Immature natural killer cell (primary cell): ENCODE data around the gene ELOA. TPM values are rescaled to one million over a fixed set of nuclear protein-coding genes. Genes with fewer than 3 reads are reported as not detected.

ENCODE experiments used
- DNase-seq, 3 donors: peaks; one replicate each; pipeline ENCODE4 v3.0.0; 2022; ENCODE audit warnings: mixed read lengths in 1 of 3
- H3K27ac Mint-ChIP-seq, 6 donors: one replicate each; pipeline ENCODE4 v1.8.0; 2020; ENCODE audit warnings: mixed read lengths in 6 of 6, mild to moderate bottlenecking in 5 of 6, inconsistent platforms in 4 of 6, moderate library complexity in 3 of 6
- H3K27me3 Mint-ChIP-seq, 3 donors: one replicate each; pipeline ENCODE4 v1.8.0; 2020 to 2021; ENCODE audit warnings: low read depth in 3 of 3, mild to moderate bottlenecking in 3 of 3, mixed read lengths in 3 of 3, moderate library complexity in 3 of 3, inconsistent platforms in 1 of 3
- H3K36me3 Mint-ChIP-seq, 3 donors: one replicate each; pipeline ENCODE4 v1.8.0; 2020; ENCODE audit warnings: mixed read lengths in 3 of 3, inconsistent platforms in 2 of 3, mild to moderate bottlenecking in 2 of 3
- H3K4me1 Mint-ChIP-seq, 2 donors: one replicate each; pipeline ENCODE4 v1.8.0; 2020; ENCODE audit warnings: inconsistent platforms in 2 of 2, mild to moderate bottlenecking in 2 of 2, mixed read lengths in 2 of 2, moderate library complexity in 1 of 2
- H3K4me3 Mint-ChIP-seq, 5 donors: one replicate each; pipeline ENCODE4 v1.8.0; 2020; ENCODE audit warnings: mild to moderate bottlenecking in 5 of 5, mixed read lengths in 5 of 5, inconsistent platforms in 3 of 5, moderate library complexity in 3 of 5
- H3K9me3 Mint-ChIP-seq, 6 donors: one replicate each; pipeline ENCODE4 v1.8.0; 2020; ENCODE audit warnings: mild to moderate bottlenecking in 6 of 6, mixed read lengths in 6 of 6, inconsistent platforms in 4 of 6, moderate library complexity in 3 of 6
- polyA plus RNA-seq, 3 donors: library from polyadenylated mRNA; unstranded; fragments of 300-500 nt; fragmentation: Illumina TruSeq; gene quantifications; one replicate each; pipeline ENCODE4 v1.2.3, GENCODE V29; 2021

ELOA gene
- polyA plus RNA-seq, 3 donors from 2014 or later: 16.4 to 30.3 (median 19.1) TPM

DNA sequence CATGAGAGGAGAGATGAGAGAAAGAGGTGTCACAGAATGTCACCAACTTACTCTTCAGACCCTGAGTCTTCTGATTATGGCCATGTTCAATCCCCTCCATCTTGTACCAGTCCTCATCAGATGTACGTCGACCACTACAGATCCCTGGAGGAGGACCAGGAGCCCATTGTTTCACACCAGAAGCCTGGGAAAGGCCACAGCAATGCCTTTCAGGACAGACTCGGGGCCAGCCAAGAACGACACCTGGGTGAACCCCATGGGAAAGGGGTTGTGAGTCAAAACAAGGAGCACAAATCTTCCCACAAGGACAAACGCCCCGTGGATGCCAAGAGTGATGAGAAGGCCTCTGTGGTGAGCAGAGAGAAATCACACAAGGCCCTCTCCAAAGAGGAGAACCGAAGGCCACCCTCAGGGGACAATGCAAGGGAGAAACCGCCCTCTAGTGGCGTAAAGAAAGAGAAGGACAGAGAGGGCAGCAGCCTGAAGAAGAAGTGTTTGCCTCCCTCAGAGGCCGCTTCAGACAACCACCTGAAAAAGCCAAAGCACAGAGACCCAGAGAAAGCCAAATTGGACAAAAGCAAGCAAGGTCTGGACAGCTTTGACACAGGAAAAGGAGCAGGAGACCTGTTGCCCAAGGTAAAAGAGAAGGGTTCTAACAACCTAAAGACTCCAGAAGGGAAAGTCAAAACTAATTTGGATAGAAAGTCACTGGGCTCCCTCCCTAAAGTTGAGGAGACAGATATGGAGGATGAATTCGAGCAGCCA is 8.0 kb downstream of the ELOA start:
- Mint-ChIP-seq H3K4me1 (peaks cover 14 to 32% of the 10 kb centered on the region in 2 donors), H3K27ac (no peak overlapping the region), H3K27me3 (peaks cover 0 to 2% (median 1%) of the 10 kb centered on the region in 3 donors), H3K9me3 (no peaks in the 10 kb centered on the region), H3K4me3 (no peak overlapping the region), H3K36me3 (peaks cover 19 to 47% (median 22%) of the 10 kb centered on the region in 3 donors)
- DNase-seq: peak in 1 of 3 donors; percentile 17

DNA sequence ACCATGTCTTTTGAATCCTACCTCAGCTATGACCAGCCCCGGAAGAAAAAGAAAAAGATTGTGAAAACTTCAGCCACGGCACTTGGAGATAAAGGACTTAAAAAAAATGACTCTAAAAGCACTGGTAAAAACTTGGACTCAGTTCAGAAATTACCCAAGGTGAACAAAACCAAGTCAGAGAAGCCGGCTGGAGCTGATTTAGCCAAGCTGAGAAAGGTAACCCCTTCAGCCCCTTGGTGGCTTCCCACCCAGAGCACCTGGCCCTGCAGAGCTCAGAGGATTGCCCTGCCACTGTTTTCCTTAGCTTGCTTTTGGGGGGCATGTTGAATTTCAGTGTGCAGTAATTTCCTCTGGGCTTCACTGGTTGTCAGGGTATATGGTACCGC is 8.5 kb downstream of the ELOA start:
- no peak overlapping the region for H3K27ac Mint-ChIP-seq
- peaks cover 0 to 2% (median 1%) of the 10 kb centered on the region in 3 donors for H3K27me3 Mint-ChIP-seq
- DNase-seq: no peak
- no peak overlapping the region for H3K4me3 Mint-ChIP-seq
- peaks cover 11 to 28% of the 10 kb centered on the region in 2 donors for H3K4me1 Mint-ChIP-seq
- H3K36me3 Mint-ChIP-seq: peaks cover 19 to 47% (median 22%) of the 10 kb centered on the region in 3 donors
- no peaks in the 10 kb centered on the region for H3K9me3 Mint-ChIP-seq

DNA sequence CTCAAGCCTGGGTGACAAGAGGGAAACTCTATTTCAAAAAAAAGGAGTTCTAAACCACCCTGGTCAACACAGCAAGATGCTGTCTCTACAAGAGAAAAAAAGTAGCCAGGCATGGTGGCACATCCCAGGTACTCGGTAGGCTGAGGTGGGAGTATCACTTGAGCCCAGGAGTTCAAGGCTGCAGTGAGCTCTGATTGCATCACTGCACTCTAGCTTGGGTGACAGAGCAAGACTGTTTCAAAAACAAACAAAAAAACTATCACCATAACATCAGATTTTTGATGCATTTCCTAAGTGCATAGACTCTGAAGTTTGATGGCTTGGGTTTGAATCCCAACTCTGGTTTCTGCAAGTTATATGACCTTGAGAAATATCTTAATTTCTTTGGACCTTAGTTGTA is 9.6 kb downstream of the ELOA start:
- no peaks in the 10 kb centered on the region for H3K9me3 Mint-ChIP-seq
- peaks cover 19 to 47% (median 22%) of the 10 kb centered on the region in 3 donors for H3K36me3 Mint-ChIP-seq
- peaks cover 6 to 17% of the 10 kb centered on the region in 2 donors for H3K4me1 Mint-ChIP-seq
- no peak overlapping the region for H3K27ac Mint-ChIP-seq
- H3K27me3 Mint-ChIP-seq: peaks cover 0 to 2% (median 1%) of the 10 kb centered on the region in 3 donors
- H3K4me3 Mint-ChIP-seq: no peak overlapping the region
- DNase-seq: no peak

DNA sequence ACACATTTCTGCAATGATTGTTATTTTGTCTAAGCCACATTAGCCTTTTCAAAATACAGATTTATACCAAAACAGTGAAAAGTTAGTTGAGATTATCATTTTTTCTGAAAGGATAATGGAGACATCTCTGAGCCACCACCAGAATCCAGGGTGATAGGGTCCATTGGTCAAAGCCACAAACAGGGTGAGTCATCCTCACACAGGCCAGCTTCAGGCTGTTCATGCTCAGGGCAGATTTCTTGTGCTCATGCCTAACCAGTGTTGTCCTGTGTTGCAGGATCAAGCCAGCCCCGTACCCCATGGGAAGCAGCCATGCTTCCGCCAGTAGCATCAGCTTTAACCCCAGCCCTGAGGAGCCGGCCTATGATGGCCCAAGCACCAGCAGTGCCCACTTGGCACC is 13.4 kb downstream of the ELOA start:
- H3K9me3 Mint-ChIP-seq: no peaks in the 10 kb centered on the region
- H3K36me3 Mint-ChIP-seq: peaks cover 11 to 50% (median 18%) of the 10 kb centered on the region in 3 donors
- H3K27me3 Mint-ChIP-seq: no peaks in the 10 kb centered on the region
- H3K27ac Mint-ChIP-seq: no peak overlapping the region
- H3K4me1 Mint-ChIP-seq: peaks cover 0 to 2% of the 10 kb centered on the region in 2 donors
- no peak for DNase-seq
- H3K4me3 Mint-ChIP-seq: no peak overlapping the region

DNA sequence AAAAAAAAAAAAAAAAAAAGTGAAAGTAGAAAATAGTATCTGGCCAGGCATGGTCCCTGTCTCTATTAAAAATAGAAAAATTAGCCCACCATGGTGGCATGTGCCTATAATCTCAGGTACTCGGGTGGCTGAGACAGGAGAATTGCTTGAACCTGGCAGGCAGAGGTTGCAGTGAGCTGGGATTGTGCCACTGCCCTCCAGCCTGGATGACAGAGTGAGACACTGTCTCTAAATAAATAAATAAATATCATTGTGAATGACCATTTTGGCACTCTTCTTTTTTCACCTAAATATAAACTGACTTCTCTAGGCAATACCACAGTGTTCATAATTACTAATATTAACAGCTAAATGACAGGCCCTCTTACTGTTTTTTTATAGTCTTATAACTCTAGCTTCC is 14.5 kb downstream of the ELOA start:
- peaks cover 10 to 48% (median 17%) of the 10 kb centered on the region in 3 donors for H3K36me3 Mint-ChIP-seq
- H3K27ac Mint-ChIP-seq: no peak overlapping the region
- H3K27me3 Mint-ChIP-seq: no peaks in the 10 kb centered on the region
- DNase-seq: no peak
- peaks cover 0 to 2% of the 10 kb centered on the region in 2 donors for H3K4me1 Mint-ChIP-seq
- H3K4me3 Mint-ChIP-seq: no peak overlapping the region
- no peaks in the 10 kb centered on the region for H3K9me3 Mint-ChIP-seq

DNA sequence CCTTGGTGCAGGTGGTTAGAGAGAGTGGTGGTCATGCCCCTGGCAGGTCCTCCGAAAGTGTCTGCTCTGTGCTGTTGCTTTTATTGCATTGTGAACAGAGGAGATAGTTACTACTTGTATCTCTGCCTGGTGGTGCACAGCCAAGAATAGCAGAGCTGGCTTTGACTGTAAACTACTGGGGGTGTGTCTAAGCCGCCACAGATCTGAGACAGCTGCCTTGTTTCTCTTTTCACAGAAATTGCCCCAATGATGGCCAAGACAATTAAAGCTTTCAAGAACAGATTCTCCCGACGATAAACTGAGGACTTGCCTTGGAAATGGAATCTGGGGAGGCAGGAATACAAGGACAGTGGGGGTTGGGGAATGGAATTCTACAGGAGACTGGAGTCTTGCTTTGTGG is 16.0 kb downstream of the ELOA start:
- Mint-ChIP-seq H3K4me1 (peaks cover 0 to 2% of the 10 kb centered on the region in 2 donors), H3K27me3 (no peaks in the 10 kb centered on the region), H3K36me3 (peaks cover 4 to 35% (median 14%) of the 10 kb centered on the region in 3 donors), H3K9me3 (no peaks in the 10 kb centered on the region), H3K27ac (no peak overlapping the region), H3K4me3 (no peak overlapping the region)
- DNase-seq: no peak

DNA sequence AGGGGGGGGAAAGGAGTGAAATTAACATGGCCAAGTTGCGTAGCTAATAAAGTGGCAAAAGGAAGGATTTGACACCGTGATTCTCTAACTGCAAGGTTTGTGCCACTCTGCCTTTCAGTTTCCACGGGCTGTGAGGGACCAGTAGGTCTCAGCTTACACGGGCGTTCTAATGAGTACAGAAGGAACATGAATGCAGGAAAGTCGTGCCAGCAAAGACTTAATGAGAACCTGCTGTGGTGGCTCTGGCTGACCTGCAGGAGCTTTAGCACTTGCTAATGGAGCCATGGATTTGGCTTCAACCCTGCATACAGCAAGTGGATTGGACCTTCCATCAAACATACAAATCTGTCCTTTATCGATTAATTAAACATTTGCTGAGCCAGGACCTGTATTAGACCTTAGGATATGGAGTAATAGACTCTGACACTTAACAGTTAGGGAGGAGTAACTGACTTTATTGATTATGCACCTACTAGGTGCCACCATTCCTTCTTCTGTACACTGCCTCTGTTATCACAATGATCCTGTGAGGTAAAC is 19.8 kb downstream of the ELOA start:
- Mint-ChIP-seq H3K27ac (peak overlapping the region in 2 of 6 donors; percentile 23 to 40), H3K9me3 (no peaks in the 10 kb centered on the region), H3K27me3 (no peaks in the 10 kb centered on the region), H3K4me1 (peaks cover 0 to 2% of the 10 kb centered on the region in 2 donors), H3K36me3 (peaks cover 0 to 21% (median 6%) of the 10 kb centered on the region in 3 donors), H3K4me3 (no peak overlapping the region)
- no peak for DNase-seq

DNA sequence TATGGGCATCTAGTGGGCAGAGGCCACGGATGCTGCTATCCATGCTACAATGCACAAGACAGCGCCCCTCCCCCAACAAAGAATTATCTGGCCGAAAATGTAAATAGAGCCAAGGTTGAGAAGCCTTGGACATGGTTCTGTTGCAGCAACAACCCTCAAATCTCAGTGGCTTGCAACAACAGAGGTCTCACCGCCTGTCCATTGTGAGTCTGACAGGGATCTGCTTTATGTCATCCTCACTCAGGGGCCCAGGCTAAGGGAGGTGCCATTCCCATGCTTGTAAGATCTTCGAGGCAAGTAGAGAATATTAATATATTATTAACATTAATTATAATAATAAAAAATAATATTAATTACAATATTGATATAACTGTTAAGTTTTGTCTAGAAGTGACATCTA is 25.5 kb downstream of the ELOA start:
- H3K4me3 Mint-ChIP-seq: no peak overlapping the region
- no peak for DNase-seq
- H3K36me3 Mint-ChIP-seq: no peaks in the 10 kb centered on the region
- H3K9me3 Mint-ChIP-seq: no peaks in the 10 kb centered on the region
- no peaks in the 10 kb centered on the region for H3K27me3 Mint-ChIP-seq
- peaks cover 4 to 6% of the 10 kb centered on the region in 2 donors for H3K4me1 Mint-ChIP-seq
- H3K27ac Mint-ChIP-seq: no peak overlapping the region

DNA sequence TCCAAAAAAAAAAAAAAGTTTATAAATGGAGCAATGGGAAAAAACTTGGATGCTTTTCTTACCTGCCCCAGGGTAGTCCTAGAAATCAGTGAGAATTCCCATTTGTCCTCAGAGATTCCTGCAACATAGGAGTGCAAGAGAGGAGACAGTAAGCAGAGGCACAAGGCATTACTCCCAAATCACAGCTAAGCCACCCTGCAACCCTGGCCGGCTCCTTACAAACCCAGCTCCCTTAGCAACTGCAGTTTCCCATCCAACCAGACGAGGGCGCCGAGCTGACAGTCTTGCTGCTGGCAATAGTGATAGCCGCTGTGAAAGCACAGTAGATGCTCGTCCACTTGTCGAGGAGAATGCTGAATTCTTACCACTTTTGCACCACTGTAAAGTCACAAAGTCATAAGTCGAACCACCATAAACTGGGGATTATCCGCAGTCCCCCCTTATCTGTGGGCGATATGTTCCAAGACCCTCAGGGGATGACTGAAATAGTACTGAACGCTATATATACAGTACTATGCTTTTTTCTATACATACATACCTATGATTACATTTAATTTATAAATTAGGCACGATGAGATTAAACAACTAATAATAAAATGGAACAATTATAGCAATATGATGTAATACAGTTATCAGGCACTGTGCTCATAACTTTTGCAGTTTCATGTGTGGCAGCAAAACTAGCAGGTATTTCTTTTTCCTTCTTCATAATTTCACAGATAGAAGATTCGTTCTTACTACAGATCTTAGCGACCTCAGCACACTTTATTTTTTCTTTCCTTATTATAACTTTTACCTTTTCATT is 29.0 kb downstream of the ELOA start:
- Mint-ChIP-seq H3K4me1 (peaks cover 14 to 19% of the 10 kb centered on the region in 2 donors), H3K27ac (no peak overlapping the region), H3K27me3 (no peaks in the 10 kb centered on the region), H3K4me3 (no peak overlapping the region), H3K36me3 (no peaks in the 10 kb centered on the region), H3K9me3 (no peaks in the 10 kb centered on the region)
- peak; percentile 71 to 77 (median 71) for DNase-seq

DNA sequence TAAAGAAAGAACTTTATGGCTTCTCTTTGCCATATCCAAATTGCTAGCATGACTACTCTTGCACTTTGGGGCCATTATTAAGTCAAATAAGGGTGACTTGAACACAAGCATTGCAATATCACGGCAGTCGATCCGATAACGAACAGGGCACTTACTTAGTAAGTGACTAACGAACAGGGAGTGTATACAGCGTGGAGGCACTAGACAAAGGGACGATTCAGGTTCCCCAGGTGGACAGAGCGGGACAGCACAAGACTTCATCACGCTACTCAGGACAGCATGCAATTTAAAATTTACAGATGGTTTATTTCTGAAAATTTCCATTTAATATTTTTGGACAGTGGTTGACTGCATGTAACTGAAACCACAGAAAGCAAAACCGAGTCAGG is 29.6 kb downstream of the ELOA start:
- Mint-ChIP-seq H3K36me3 (no peaks in the 10 kb centered on the region), H3K4me1 (peaks cover 17 to 23% of the 10 kb centered on the region in 2 donors), H3K27ac (peak overlapping the region in 1 of 6 donors; percentile 24), H3K9me3 (no peaks in the 10 kb centered on the region), H3K4me3 (no peak overlapping the region), H3K27me3 (no peaks in the 10 kb centered on the region)
- DNase-seq: no peak

DNA sequence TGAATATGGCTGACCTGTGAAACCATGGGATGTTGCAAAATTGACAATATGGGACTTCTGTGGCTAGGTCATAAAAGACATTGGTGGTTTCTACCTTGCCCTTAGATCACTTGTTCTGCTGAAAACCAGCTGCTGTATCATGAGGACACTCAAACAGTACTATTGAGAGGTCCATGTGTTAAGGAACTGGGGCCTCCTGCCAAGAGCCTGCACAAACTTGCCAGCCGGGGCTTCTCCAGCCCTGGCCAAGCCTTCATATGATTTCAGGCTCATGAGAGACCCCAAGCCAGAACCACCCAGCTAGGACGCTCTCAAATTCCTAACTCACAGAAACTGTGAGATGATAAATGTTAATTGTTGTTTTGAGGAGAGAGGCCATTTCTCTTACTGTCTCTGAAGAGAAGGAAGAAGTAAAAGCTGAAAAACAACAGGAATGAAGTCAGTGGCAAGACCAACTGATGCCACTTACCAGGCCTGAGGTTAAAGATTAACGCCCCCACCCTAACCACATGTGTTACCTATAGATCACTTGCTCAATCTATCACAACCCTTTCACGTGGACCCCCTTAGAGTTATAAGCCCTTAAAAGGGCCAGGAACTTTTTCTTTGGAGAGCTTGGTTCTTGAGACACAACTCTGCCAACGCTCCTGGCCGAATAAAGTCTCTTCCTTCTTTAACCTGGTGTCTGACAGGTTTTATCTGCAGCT is 31.1 kb downstream of the ELOA start:
- H3K36me3 Mint-ChIP-seq: no peaks in the 10 kb centered on the region

DNA sequence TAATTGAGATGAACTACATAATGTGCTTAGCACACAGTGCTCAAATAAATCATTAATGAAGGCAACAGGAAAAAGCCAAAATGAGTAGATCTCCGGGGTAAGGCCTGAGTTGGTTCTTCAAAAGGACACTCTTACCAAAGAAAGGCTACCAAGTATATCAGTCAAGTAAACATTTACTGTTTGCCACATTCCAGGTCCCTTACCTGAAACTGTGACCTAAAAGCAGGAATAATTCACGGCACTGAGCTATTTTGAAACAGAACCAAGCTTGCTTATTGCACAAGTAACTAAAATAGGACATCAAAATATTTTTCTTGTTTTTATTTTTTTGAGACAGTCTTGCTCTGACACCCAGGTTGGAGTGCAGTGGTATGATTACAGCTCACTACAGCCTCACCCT is 32.9 kb downstream of the ELOA start:
- Mint-ChIP-seq H3K36me3 (peaks cover 0 to 3% (median 0%) of the 10 kb centered on the region in 3 donors), H3K9me3 (no peaks in the 10 kb centered on the region), H3K4me3 (no peak overlapping the region), H3K27me3 (no peaks in the 10 kb centered on the region), H3K4me1 (peaks cover 36 to 44% of the 10 kb centered on the region in 2 donors), H3K27ac (peak overlapping the region in 3 of 6 donors; percentile 21 to 95 (median 30))
- no peak for DNase-seq

More for the DNA sequence above, 31.1 kb downstream of the ELOA start:
- H3K27me3 Mint-ChIP-seq: no peaks in the 10 kb centered on the region
- no peak overlapping the region for H3K4me3 Mint-ChIP-seq
- no peak for DNase-seq
- H3K9me3 Mint-ChIP-seq: no peaks in the 10 kb centered on the region
- peak overlapping the region in 3 of 6 donors; percentile 24 to 62 (median 50) for H3K27ac Mint-ChIP-seq
- H3K4me1 Mint-ChIP-seq: peaks cover 27 to 33% of the 10 kb centered on the region in 2 donors

DNA sequence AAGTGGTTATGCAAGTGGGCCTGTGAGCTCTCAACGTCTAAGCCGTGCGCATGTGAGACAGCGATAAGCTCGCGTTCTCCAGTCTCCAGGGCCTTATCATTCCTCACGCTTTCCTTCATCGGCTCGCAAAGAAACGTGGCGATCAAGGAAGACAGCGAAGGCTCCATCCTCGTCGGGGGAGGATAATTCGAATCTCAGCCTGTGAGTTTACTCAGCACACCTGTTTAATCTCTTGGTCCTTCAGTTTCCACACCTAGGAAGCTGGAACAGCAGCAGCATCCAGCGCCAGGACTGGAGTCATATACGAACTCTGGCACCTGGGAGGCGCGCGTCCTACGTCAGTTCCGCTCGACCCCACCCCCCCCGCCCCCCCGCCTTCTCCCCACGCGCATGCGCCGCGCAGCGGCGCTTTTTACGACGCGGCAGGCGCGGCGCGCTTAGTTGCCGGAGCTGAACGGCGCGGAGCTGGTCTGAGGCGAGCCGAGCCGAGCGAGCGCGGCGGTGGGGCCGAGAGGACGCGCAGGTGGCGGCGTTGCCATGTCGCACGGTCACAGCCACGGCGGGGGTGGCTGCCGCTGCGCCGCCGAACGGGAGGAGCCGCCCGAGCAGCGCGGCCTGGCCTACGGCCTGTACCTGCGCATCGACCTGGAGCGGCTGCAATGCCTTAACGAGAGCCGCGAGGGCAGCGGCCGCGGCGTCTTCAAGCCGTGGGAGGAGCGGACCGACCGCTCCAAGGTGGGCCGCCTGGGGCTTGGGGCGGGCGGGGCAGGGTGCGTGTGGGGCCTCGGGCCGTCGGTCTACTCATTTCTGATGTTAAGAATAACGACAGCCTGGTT is 34.9 kb downstream of the ELOA start, which contains the start of gene PITHD1:
Gene PITHD1, plus strand, starts transcription at position 440 of the 836 bp plus-strand sequence. Its CDS starts 98 bp downstream, at position 538.
- Mint-ChIP-seq H3K27ac (peak within 1 kb of the TSS; percentile 95 to 99 (median 98)), H3K4me3 (peak within 1 kb of the TSS; percentile 95 to 98 (median 97)), H3K9me3 (no peaks in the 10 kb centered on the region), H3K36me3 (peaks cover 0 to 3% (median 0%) of the 10 kb centered on the region in 3 donors), H3K4me1 (peaks cover 36 to 46% of the 10 kb centered on the region in 2 donors), H3K27me3 (no peaks in the 10 kb centered on the region)
- peak; percentile 80 to 85 (median 85) for DNase-seq
